Liver (tissue), 9 donors: Measurements from ENCODE around the gene APEX1. TPM values are rescaled to one million over a fixed set of nuclear protein-coding genes. Genes with fewer than 3 reads are reported as not detected.

ENCODE experiments used
- DNase-seq: peaks from one replicate; pipeline ENCODE4 v3.0.0-alpha.2; 2017; ENCODE audit warnings: low spot score
- H3K27ac ChIP-seq, 2 donors: one replicate each; pipeline ENCODE4 v1.7.0; 2013; ENCODE audit warnings: inconsistent platforms in 2 of 2, low read length in 2 of 2, control low read depth in 1 of 2, low read depth in 1 of 2, mild to moderate bottlenecking in 1 of 2
- H3K27me3 ChIP-seq, 4 donors: one replicate each; pipeline versions ENCODE4 v1.6.1 to v1.7.0; 2013; ENCODE audit warnings: low read length in 3 of 4, inconsistent platforms in 1 of 4, mild to moderate bottlenecking in 1 of 4, moderate library complexity in 1 of 4; ENCODE audit not compliant: control insufficient read depth in 4 of 4, insufficient read depth in 4 of 4
- H3K36me3 ChIP-seq, 4 donors: one replicate each; pipeline versions ENCODE4 v1.6.1 to v1.7.0; 2013; ENCODE audit warnings: low read length in 3 of 4, mild to moderate bottlenecking in 3 of 4, low read depth in 1 of 4, moderate library complexity in 1 of 4; ENCODE audit not compliant: control insufficient read depth in 4 of 4, insufficient read depth in 3 of 4
- H3K4me1 ChIP-seq, 4 donors: one replicate each; pipeline versions ENCODE4 v1.6.1 to v1.7.0; 2013; ENCODE audit warnings: low read length in 3 of 4, mild to moderate bottlenecking in 3 of 4, moderate library complexity in 1 of 4; ENCODE audit not compliant: control insufficient read depth in 4 of 4, insufficient read depth in 4 of 4
- H3K4me3 ChIP-seq, 3 donors: one replicate each; pipeline versions ENCODE4 v1.6.1 to v1.7.0; 2013; ENCODE audit warnings: low read length in 3 of 3, control low read depth in 1 of 3, low read depth in 1 of 3, mild to moderate bottlenecking in 1 of 3
- H3K9ac ChIP-seq, 2 donors: one replicate each; pipeline ENCODE4 v1.7.0; 2013; ENCODE audit warnings: low read length in 2 of 2, mild to moderate bottlenecking in 2 of 2, moderate library complexity in 2 of 2, control low read depth in 1 of 2, low read depth in 1 of 2
- H3K9me3 ChIP-seq, 4 donors: one replicate each; pipeline versions ENCODE4 v1.6.1 to v1.7.0; 2013; ENCODE audit warnings: low read length in 3 of 4; ENCODE audit not compliant: control insufficient read depth in 4 of 4
- CTCF ChIP-seq: fragments of 150-350 bp; IDR thresholded peaks from 2 replicates; pipeline ENCODE4 v1.5.1; 2017; ENCODE audit warnings: improper control_type of control experiment, low read depth, low read length; ENCODE audit not compliant: missing input control
- EGR1 ChIP-seq, 2 donors: IDR thresholded peaks; 2 replicates each; pipeline ENCODE4 v1.6.1; 2016 to 2018; ENCODE audit warnings: antibody characterized with exemption in 2 of 2, low read depth in 2 of 2
- FOXA2 ChIP-seq: IDR thresholded peaks from 2 replicates; pipeline ENCODE4 v1.6.1; 2016; ENCODE audit warnings: antibody characterized with exemption
- HNF4A ChIP-seq, 2 donors: conservative IDR thresholded peaks; 2 replicates each; pipeline ENCODE4 v1.6.1; 2016; ENCODE audit warnings: antibody characterized with exemption in 2 of 2, mild to moderate bottlenecking in 2 of 2
- JUND ChIP-seq, 2 donors: IDR thresholded peaks; 2 replicates each; pipeline ENCODE4 v1.6.1; 2016; ENCODE audit warnings: antibody characterized with exemption in 2 of 2
- NR2F2 ChIP-seq: IDR thresholded peaks from 2 replicates; pipeline ENCODE4 v1.6.1; 2016; ENCODE audit warnings: antibody characterized with exemption
- RAD21 ChIP-seq, 2 donors: IDR thresholded peaks; 2 replicates each; pipeline ENCODE4 v1.6.1; 2016; ENCODE audit warnings: antibody characterized with exemption in 2 of 2, mild to moderate bottlenecking in 2 of 2
- RXRA ChIP-seq, 2 donors: IDR thresholded peaks; 2 replicates each; pipeline ENCODE4 v1.6.1; 2017 to 2018; ENCODE audit warnings: antibody characterized with exemption in 2 of 2, mild to moderate bottlenecking in 1 of 2
- SP1 ChIP-seq: IDR thresholded peaks from 2 replicates; pipeline ENCODE4 v1.6.1; 2018; ENCODE audit warnings: antibody characterized with exemption, mild to moderate bottlenecking
- TAF1 ChIP-seq: conservative IDR thresholded peaks from 2 replicates; pipeline ENCODE4 v1.6.1; 2016; ENCODE audit warnings: antibody characterized with exemption, mild to moderate bottlenecking
- YY1 ChIP-seq: IDR thresholded peaks from 2 replicates; pipeline ENCODE4 v1.6.1; 2016; ENCODE audit warnings: antibody characterized with exemption, mild to moderate bottlenecking
- ZBTB33 ChIP-seq: IDR thresholded peaks from 2 replicates; pipeline ENCODE4 v1.6.1; 2016; ENCODE audit warnings: antibody characterized with exemption
- WGBS: extraction: QIAGEN DNeasy Blood & Tissue Kit; methylation state at CpG from one replicate; pipeline ENCODE4 v1.1.7; 2013; 5-methylcytosine and 5-hydroxymethylcytosine counted together
- polyA plus RNA-seq, 2 donors: library from polyadenylated mRNA; stranded (reverse) in 1 of 2; unstranded in 1 of 2; fragments of 200-250 nt in 1 of 2; fragments of >200 nt in 1 of 2; fragmentation: Nextera tagmentation in 1 of 2; extraction: Ambion mirVana in 1 of 2; gene quantifications; one replicate each; pipeline versions ENCODE4 v1.2.1 to v1.2.3, GENCODE V29; 2013 to 2015
- total RNA-seq, 2 donors: library from RNA; depleted of rRNA; stranded (reverse); fragments of >200 nt; gene quantifications; one replicate each; pipeline ENCODE4 v1.2.3, GENCODE V29; 2014
- TF ChIP-seq, protein P1 (sequence below): IDR thresholded peaks from 2 replicates; pipeline ENCODE4 v1.6.1; 2016; ENCODE audit warnings: antibody characterized with exemption
- TF ChIP-seq, protein P2 (sequence below): IDR thresholded peaks from 2 replicates; pipeline ENCODE4 v1.6.1; 2016; ENCODE audit warnings: antibody characterized with exemption
- donor health status: healthy.
- donor health status: healthy.
- donor health status: healthy.
- donor health status: healthy.
- donor health status: healthy.

The APEX1 gene
- total and polyA plus RNA-seq, 4 donors: 32.4 to 64.5 (median 46.7) TPM

DNA sequence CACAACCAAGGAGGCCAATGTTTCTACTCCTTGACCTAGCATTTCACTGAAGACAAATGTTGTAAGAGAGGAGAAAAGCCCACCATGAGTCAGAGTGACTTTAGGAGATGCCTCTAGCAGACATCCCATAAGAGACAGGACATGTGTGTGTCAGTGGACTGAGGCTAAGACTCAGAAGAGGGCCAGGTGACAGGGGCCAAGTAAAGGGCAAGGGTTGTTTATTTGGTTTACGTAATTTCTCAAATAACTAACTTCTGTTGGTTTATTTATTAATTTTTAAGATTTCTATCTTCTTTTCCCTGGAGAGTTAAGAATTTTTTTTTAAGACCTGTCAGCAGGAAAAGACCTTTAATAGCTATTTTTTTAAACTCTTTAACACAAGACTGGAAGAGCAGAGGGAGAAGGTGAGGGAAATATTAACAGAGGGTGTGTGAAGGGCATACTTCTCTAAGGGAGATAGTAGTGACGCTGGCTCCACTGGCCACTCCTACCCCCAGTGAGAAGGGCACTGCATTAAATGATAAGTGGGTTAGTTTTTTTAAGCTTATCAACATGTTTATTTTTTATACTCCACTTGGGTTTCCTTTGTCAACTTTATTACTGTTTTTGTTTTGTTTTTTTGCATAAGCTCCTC, 17.6 kb downstream of the APEX1 start:
- DNase-seq: no peak
- peak overlapping the region; percentile 27 to 40 for H3K27ac ChIP-seq
- H3K9me3 ChIP-seq: no peaks in the 10 kb centered on the region
- H3K9ac ChIP-seq: no peak overlapping the region
- H3K36me3 ChIP-seq: peaks cover 3 to 34% (median 27%) of the 10 kb centered on the region in 4 donors
- 32% methylated on average over 2 of the region's 2 CpGs for WGBS
- H3K4me3 ChIP-seq: no peak overlapping the region
- peaks cover 6 to 50% (median 37%) of the 10 kb centered on the region in 4 donors for H3K4me1 ChIP-seq
- no peaks in the 10 kb centered on the region for H3K27me3 ChIP-seq
- TF ChIP-seq RAD21 (IDR thresholded peaks at IDR 0.05) (no peak), HNF4A (conservative IDR thresholded peaks at IDR 0.05) (peak; percentile 64), FOXA2 (peak; percentile 26), RXRA (IDR thresholded peaks at IDR 0.05) (peak; percentile 29 to 60), SP1 (peak; percentile 11)
- TF ChIP-seq, protein P1, sequence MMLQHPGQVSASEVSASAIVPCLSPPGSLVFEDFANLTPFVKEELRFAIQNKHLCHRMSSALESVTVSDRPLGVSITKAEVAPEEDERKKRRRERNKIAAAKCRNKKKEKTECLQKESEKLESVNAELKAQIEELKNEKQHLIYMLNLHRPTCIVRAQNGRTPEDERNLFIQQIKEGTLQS: no peak

DNA sequence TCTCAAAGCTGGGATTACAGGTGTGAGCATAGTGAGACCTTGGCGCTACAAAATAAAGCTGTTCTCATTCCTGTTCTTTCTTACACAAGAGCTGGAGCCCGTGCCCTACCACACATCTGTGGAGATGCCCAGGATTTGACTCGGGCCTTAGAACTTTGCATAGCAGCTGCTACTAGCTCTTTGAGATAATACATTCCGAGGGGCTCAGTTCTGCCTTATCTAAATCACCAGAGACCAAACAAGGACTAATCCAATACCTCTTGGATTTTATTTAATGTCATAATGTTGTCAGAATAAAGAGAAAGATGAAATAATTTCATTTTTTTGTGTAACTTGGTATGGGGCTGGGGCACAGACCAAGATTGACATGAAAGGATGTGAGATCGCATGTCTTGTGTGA, 21.8 kb downstream of the APEX1 start:
- DNase-seq: no peak
- H3K27ac ChIP-seq: peak overlapping the region in 1 of 2 donors; percentile 5
- H3K9me3 ChIP-seq: no peaks in the 10 kb centered on the region
- H3K27me3 ChIP-seq: no peaks in the 10 kb centered on the region
- H3K4me3 ChIP-seq: no peak overlapping the region
- H3K36me3 ChIP-seq: peaks cover 3 to 36% (median 31%) of the 10 kb centered on the region in 4 donors
- H3K9ac ChIP-seq: no peak overlapping the region
- WGBS: 85% methylated on average over 5 of the region's 5 CpGs
- no peak for TF ChIP-seq JUND (IDR thresholded peaks at IDR 0.05)
- no peak for TF ChIP-seq SP1
- no peak for TF ChIP-seq TAF1
- no peak for TF ChIP-seq CTCF
- TF ChIP-seq EGR1 (IDR thresholded peaks at IDR 0.05; ENCODE audit: low read depth in 2 of 2): no peak
- no peak for TF ChIP-seq NR2F2
- TF ChIP-seq ZBTB33: no peak
- TF ChIP-seq HNF4A (conservative IDR thresholded peaks at IDR 0.05): no peak
- TF ChIP-seq, protein P2, sequence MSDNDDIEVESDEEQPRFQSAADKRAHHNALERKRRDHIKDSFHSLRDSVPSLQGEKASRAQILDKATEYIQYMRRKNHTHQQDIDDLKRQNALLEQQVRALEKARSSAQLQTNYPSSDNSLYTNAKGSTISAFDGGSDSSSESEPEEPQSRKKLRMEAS: no peak
- TF ChIP-seq RAD21 (IDR thresholded peaks at IDR 0.05): no peak
- no peak for TF ChIP-seq YY1
- peaks cover 4 to 30% (median 23%) of the 10 kb centered on the region in 4 donors for H3K4me1 ChIP-seq
